Measurements from ENCODE around the gene CLCNKA.

CLCNKA gene

DNA sequence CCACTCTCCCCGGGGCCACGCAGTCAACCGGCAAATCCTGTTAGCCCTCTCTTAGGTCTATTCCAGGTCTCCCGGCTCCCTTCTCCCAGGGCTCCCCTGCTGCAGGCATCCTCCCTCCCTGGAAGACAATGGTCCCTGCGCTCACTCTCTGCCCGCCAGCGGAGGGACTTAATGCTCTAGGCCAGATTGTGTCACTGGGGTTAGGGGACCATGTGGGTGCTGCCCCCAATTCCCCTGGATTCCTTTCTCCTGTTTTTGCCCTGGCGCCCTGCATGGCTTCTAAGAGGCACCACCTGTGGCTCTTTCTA, 43.4 kb downstream of the CLCNKA start:
- no peak for DNase-seq

DNA sequence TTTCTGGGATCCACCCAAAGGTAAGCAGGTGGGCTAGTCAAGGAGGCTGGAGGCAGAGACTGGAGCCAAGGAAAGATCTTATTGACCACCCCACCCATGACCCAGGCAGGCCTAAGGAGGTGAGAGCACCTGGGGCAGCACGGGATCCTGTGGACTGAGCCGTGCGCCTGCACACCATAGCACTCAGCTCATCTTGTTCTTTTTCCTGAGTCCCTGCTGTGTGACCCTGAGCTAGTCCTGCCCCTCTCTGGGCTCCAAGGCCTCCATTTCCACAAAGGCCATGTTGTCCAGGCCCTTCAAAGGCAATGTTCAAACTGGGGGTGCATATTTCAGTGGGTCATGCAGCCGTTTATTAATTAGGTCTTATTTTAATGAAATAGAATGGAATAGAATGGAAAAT, 44.4 kb downstream of the CLCNKA start:
- DNase-seq, result no peak

- DNase-seq, result no peak
Measured at GRCh38 chr1:16067127-16067768, 45.4 kb downstream of the CLCNKA start.

DNA sequence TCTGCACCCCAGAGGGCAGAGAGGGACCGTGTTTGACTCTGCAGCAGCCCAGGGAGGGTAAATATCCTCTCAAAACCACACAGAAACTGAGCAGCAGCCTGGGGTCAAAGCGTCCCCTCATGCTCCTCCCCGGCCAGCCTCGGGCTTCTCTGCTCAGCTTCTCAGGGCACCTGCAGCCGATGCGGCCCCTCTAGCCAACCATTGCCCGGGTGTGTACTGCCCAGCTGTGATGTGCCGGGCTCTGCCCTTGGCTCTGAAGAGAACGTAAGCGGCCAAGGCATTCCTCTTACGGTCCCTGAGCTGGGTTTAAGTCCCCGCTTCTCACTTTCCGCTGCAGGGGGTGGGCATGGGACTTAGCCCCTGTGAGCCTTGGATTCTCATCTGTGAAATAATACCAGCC, 46.1 kb downstream of the CLCNKA start:
- no peak for DNase-seq

DNA sequence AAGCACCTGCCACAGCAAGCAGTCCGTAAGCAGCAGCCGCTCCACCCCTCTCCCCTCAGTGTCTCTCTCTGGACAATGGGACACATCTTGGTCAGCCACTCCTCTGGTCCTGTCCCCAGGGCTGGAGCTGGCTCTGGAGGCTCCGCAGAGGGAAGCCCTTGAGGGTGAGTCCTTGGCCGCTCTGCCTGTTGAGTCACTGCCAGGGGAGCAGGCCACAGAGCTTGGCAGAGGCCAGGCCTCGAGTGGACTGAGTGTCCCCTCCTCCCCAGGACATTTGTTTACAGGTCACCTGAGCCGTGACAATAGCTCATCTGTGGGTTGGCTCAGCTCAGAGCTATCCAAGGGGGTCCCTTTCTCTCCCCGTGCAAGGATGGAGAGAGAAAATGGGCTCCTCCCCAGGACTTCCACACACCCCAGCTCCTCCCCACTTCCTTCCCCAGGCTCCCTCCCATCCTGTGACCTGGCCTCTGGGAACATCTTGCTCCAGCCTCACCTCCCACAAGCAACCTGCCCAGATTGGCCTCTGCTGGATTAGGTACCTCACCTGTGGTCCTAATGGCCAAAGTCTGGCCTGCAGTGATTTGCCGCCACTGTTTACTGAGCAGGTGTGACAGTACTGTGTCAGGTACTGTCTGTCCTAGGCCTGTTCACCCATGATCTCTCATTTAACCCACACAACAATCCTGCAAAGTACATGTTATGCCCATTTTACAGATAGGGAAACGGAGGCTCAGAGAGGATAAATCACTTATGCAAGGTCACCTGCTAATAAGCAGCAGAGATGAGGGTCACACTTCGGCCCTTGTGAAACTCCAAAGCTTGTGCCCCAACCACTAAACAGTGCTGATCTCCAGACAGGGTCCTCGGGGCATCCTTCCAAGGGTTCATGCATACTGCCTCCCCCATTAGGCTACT, 46.8 kb downstream of the CLCNKA start:
- no peak for DNase-seq

DNA sequence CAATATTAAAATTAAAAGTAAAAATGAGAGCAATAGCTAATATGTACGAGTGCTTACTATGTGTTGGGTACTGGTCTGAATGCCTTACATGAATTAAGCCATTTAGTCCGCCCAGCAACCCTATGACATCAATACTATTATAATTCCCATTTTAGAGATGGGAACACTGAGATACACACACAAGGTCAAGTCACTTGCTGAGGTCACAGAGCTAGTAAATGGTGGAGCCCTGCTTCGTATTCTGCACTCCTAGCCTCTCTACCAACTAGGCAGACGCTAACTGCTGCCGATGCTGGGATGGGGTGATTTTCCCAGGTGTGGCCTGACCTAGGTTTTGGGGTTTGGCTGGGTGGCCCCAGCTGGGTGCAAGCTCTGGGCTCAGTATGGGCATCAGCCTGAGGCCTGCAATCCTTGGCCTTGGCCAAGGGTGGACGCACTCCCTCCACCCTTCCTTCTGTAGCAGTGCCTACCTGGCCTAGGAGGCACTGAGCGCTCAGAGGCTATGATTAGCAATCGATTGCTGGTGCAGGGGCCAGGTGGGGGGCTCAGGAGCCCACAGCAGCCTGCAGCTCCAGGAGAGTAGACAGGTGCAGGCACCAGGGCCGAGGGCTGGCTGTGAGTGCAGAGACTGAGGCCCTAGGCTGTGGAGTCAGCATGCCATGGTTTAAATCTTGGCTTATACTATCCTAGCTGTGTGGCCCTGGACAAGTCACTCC, 49.0 kb downstream of the CLCNKA start:
- no peak for DNase-seq

DNA sequence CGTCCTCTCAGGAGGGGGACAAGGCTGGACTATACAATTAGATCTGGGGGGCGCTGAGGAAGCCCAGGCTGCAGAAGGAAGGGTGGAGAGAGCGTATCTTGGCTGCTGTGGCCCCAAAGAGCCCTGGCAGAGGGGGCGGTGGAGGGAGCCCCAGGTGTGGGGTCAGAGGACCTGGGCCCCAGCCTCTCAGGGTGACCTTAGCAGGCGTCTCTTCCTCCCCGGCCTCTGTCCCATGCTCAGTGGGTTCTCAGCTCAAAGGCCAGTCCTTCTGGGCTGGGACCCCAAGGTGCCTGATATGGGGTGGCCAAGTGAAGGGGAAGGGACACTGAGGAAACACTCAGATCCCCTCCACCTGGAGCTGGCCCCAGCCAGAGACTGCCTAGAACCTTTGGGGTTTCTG, 49.8 kb downstream of the CLCNKA start:
- no peak for DNase-seq

DNA sequence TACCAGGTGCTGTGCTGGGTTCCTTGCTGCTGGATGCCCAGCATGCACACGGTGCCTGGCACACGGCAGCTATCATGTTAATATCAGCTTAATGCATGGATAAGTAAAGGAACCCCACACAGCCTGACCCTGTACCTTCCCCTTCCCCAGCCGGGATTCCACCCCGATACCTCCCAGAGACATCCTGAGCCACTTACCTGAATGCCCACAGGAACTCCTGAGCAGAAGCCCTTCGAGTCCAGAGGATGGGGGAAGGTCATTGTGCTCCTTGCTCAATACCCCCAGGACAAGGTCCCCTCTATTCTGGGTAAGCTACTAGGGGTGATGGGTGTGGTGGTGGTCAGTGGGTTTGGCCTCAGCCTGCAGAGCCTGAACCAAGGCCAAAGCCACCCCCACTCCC, 50.3 kb downstream of the CLCNKA start:
- no peak for DNase-seq

GRCh38 chr1:16072616-16073484, 51.0 kb downstream of the CLCNKA start:
- DNase-seq, result no peak

DNA sequence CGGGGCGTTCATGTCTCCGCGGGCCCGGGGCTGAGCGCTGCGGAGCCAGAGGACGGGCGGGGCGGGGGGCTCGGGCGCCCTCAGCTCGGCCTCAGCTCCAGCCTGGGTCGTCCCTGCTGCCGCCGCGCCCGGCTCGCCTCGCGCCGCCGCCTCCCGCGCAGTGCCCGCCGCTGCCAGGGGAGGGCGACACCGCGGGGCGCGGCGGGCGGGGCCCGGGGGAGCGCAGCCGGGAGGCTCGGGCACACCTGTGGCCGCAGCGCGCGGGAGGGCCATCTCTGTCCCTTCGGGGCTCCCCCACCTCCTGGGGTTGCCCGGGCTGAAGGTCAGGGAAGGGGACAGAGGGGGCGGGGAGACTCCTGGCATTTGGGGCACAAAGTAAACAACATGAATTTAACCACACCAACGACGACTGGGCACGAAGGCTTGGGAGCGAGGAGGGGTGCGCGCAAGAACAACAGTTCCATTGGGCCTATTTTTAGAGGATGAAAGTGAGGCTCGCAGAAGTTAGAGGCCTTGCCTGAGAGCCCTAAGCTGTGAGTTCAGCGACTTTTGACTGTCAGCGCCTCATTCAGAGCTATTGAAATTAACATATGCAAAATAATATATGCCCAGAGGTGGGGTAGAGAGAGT, 51.8 kb downstream of the CLCNKA start, which contains the start of gene FAM131C:
FAM131C (minus strand) TSS at position 162 of the 630 bp plus-strand sequence. CDS start 209 bp downstream, outside the sequence.
- DNase-seq, result no peak

- no peak for DNase-seq
Measured at GRCh38 chr1:16074217-16074616, 52.4 kb downstream of the CLCNKA start.

- DNase-seq, result no peak
Measured at GRCh38 chr1:16075337-16076030, 53.6 kb downstream of the CLCNKA start.

DNA sequence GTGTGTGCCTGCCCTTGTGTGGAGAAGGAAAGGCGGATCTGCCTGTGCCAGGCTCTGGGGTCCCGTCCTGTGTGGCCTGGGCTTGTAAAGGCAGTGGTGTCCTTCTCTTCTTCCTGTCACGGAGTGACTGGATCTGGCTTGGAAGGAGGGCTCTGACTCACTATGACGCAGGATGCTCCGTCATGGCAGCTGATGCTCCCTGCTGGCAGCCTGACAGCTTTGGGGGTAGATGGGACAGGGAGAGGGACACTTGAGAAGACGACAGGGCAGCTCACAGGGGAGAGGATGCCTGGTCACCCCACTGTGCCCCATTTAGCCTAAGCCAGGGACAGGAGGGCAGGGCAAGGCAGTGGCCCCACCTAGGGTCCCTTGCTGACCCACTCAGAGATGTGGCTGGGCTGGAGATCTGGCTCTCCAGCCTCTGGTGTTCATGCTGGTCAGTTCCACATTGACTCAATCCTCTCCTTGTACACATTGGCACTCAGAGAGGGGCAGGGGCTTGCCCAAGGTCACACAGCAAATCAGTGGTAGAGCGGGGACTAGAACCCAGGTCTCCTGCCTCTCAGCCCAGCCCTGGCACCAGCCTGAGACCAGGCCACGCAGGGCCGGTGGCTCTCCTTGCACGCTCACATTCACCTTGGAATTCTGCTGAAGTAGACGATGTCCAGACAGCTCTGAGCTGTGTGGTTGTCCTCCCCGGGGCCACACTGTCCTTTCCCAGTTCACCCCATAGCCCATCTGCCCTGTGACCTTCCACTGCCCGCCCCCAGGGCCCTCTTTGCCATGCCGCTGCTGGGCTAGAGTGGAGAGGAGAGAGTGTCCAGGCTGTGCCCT, 54.4 kb downstream of the CLCNKA start:
- DNase-seq, result no peak

DNA sequence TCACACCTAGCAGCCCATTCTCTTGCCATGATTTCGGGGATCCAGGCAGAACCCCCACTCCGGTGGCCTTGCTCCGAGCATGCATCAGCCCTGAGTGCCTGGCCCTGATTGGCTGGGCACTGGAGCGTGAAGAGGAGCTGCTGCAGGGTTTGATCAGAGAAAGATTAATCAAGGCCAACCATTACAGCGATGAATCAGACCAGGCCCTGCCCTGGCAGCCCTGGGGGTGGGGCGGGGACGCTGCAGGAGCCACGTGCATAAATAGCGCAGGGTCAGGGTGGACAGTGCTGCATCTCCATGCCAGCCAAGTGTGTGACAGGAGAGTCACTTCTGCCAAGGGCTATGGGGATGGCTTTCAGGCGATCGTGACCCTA, 55.0 kb downstream of the CLCNKA start:
- DNase-seq, result no peak

GRCh38 chr1:16077406-16078245, 55.8 kb downstream of the CLCNKA start:
- DNase-seq, result no peak

DNA sequence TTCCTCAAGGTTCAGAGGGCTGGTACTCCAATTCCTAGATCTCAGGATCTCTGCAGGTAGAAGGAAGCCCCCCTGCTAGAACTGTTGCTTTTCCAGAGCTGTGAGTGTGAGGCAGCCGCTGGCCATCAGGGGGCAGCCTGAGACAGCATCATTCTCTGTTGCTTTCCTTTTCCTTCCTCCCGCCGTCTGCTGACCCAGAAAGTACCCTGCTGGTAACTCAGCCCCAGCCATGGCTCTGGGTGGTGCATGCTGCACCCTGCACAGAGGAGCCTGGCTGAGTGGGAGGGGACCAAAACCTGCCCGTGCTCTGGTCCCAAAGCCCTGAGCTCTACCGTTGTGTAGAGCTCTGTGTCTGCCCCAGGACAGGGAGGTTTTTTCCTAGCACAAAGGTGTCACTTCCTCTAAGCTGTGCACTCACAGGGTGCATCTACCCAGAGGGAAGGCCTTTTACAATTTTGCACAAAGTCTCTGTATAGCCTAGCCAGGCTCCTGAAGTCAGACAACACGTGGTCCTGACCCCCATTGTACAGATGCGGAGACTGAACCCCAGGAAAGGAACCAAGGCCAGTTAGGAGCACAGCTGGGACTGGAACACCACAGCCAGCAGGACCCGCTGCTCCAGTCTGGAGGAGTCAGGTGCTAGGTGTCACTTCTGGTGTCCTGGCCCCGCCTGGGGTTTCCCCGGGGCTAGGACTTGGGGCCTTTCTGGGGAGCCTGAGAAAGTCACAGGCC, 57.3 kb downstream of the CLCNKA start:
- DNase-seq, result peak; percentile 68

GRCh38 chr1:16080422-16081150, 58.8 kb downstream of the CLCNKA start:
- DNase-seq, result no peak

GRCh38 chr1:16081636-16082035, 59.8 kb downstream of the CLCNKA start:
- no peak for DNase-seq
